Common myeloid progenitor, CD34-positive (primary cell): Measurements from ENCODE around the gene TNFRSF1A.

Experiments used
- CTCF ChIA-PET: fragments of 350-600 bp; sonication (Branson Sonifier 250); formaldehyde crosslinking; loops from one replicate; lab custom pipeline; 2021; ENCODE audit warnings: antibody characterized with exemption; lab: Charles Lee
- POLR2A ChIA-PET: fragments of 350-600 bp; sonication (Branson Sonifier 250); formaldehyde crosslinking; loops from one replicate; lab custom pipeline; 2021; ENCODE audit warnings: antibody characterized with exemption; lab: Charles Lee
- DNase-seq, 3 donors: peaks; one replicate each; pipeline versions ENCODE4 v3.0.0 to v3.0.0-alpha.2; 2013
- H3K27ac ChIP-seq, 2 experiments: 1 replicate in 1 of 2; 2 replicates in 1 of 2; pipeline ENCODE4 v1.7.0; 2013; ENCODE audit warnings: inconsistent platforms in 2 of 2, low read length in 2 of 2, mild to moderate bottlenecking in 2 of 2, low read depth in 1 of 2, moderate library complexity in 1 of 2; ENCODE audit not compliant: severe bottlenecking in 2 of 2, insufficient read depth in 1 of 2, poor library complexity in 1 of 2
- H3K27me3 ChIP-seq, 5 experiments: replicated peaks in 2 of 5; 1 replicate in 3 of 5; 2 replicates in 2 of 5; pipeline versions ENCODE4 v1.6.1 to v1.7.0; 2013; ENCODE audit warnings: low read length in 4 of 5, mild to moderate bottlenecking in 2 of 5, moderate library complexity in 2 of 5, inconsistent platforms in 1 of 5; ENCODE audit not compliant: insufficient read depth in 5 of 5, control insufficient read depth in 4 of 5
- H3K36me3 ChIP-seq, 4 experiments: 1 replicate in 2 of 4; 2 replicates in 2 of 4; pipeline versions ENCODE4 v1.6.1 to v1.7.0; 2013; ENCODE audit warnings: low read length in 3 of 4, control low read depth in 1 of 4, mild to moderate bottlenecking in 1 of 4; ENCODE audit not compliant: control insufficient read depth in 4 of 4, insufficient read depth in 4 of 4
- H3K4me1 ChIP-seq, 4 experiments: 1 replicate in 3 of 4; 2 replicates in 1 of 4; pipeline versions ENCODE4 v1.6.1 to v1.7.1; 2013; ENCODE audit warnings: low read length in 3 of 4, mild to moderate bottlenecking in 3 of 4, control low read depth in 1 of 4, inconsistent platforms in 1 of 4, moderate library complexity in 1 of 4; ENCODE audit not compliant: control insufficient read depth in 4 of 4, insufficient read depth in 4 of 4; ENCODE audit errors: control extremely low read depth in 1 of 4
- H3K4me3 ChIP-seq, 7 experiments: 1 replicate in 4 of 7; 2 replicates in 3 of 7; pipeline versions ENCODE4 v1.5.1 to v1.7.0; 2013; ENCODE audit warnings: mild to moderate bottlenecking in 7 of 7, low read length in 6 of 7, moderate library complexity in 6 of 7, inconsistent platforms in 2 of 7, low read depth in 2 of 7, control low read depth in 1 of 7; ENCODE audit not compliant: insufficient read depth in 4 of 7, control insufficient read depth in 1 of 7; ENCODE audit errors: extremely low read depth in 1 of 7
- H3K9me3 ChIP-seq, 5 experiments: 1 replicate in 4 of 5; 2 replicates in 1 of 5; pipeline versions ENCODE4 v1.6.1 to v1.7.1; 2013; ENCODE audit warnings: low read length in 4 of 5, mild to moderate bottlenecking in 2 of 5, inconsistent platforms in 1 of 5, low read depth in 1 of 5, moderate library complexity in 1 of 5; ENCODE audit not compliant: control insufficient read depth in 4 of 5, insufficient read depth in 2 of 5; ENCODE audit errors: control extremely low read depth in 1 of 5
- WGBS: methylation state at CpG from one replicate; pipeline ENCODE4 v1.1.5; 2013; ENCODE audit not compliant: insufficient coverage; 5-methylcytosine and 5-hydroxymethylcytosine counted together

Gene TNFRSF1A

DNA sequence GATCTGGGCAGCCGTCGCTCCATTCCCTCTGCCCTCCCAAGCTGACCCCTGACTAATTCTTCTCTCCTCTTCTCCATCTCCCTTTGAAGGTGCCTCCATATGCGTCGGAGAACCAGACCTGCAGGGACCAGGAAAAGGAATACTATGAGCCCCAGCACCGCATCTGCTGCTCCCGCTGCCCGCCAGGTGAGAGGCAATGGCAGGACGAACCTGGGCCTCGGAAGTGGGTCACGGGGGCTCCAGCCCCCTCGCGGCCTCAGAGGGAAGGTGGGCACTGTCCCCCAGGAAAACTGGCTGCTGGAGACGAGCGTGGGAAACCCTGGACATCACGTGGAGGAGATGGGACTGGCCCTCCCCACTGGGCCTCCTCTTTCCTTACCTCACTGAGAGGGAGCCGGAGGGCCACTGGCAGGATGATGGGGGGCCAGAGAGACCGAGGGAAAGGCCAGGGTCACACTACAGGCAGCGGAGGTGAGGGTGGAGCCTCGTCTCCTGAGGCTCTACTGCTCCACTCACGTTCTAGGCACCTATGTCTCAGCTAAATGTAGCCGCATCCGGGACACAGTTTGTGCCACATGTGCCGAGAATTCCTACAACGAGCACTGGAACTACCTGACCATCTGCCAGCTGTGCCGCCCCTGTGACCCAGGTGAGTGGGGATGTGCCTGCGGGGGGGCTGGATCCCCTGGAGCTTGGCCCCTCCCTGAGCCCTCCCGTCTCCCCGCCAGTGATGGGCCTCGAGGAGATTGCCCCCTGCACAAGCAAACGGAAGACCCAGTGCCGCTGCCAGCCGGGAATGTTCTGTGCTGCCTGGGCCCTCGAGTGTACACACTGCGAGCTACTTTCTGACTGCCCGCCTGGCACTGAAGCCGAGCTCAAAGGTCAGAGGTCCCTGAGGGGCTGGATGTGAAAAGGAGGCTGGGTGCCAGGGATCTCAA, 42.9 kb upstream of the TNFRSF1A start:
- peaks cover 0 to 40% (median 25%) of the 10 kb centered on the region in 4 experiments for H3K36me3 ChIP-seq
- no peaks in the 10 kb centered on the region for H3K9me3 ChIP-seq
- ChIA-PET CTCF (interaction anchor here (1.1 to 3.7 kb wide), 3 partner anchors 15 to 49 kb away, joined by 3 to 23 read pairs (median 4); no protein-coding TSS in a partner anchor), POLR2A (no interaction called here)
- H3K27ac ChIP-seq: peak overlapping the region; percentile 68 to 83
- 72% methylated on average over 25 of the region's 36 CpGs for WGBS
- no peak for DNase-seq
- peak overlapping the region in 6 of 7 experiments; percentile 47 to 76 (median 71) for H3K4me3 ChIP-seq
- no peaks in the 10 kb centered on the region for H3K27me3 ChIP-seq
- H3K4me1 ChIP-seq: peaks cover 0 to 37% (median 27%) of the 10 kb centered on the region in 4 experiments

GRCh38 chr12:6383572-6384498, 42.0 kb upstream of the TNFRSF1A start, which contains the start of gene LTBR:
LTBR (plus strand) TSS chr12:6384162; CDS start chr12:6384359, 197 bp downstream.
- Histone ChIP-seq H3K27me3 (no peaks in the 10 kb centered on the region), H3K9me3 (no peaks in the 10 kb centered on the region), H3K4me1 (peaks cover 0 to 41% (median 27%) of the 10 kb centered on the region in 4 experiments), H3K36me3 (peaks cover 0 to 35% (median 21%) of the 10 kb centered on the region in 4 experiments), H3K27ac (peak within 1 kb of the TSS; percentile 68 to 83), H3K4me3 (peak within 1 kb of the TSS; percentile 47 to 76 (median 70))
- CTCF ChIA-PET: interaction anchor here (1.0 to 3.7 kb wide), 5 partner anchors 10 to 48 kb away, joined by 3 to 23 read pairs (median 4); no protein-coding TSS in a partner anchor
- POLR2A ChIA-PET: interaction anchor here (0.5 to 0.7 kb wide), 4 partner anchors 14 to 888 kb away, joined by 3 to 5 read pairs (median 3); no protein-coding TSS in a partner anchor
- peak; percentile 33 to 57 (median 55) for DNase-seq
- WGBS: under 1% methylated on average over 54 of the region's 62 CpGs

GRCh38 chr12:6382982-6383381, 41.1 kb upstream of the TNFRSF1A start:
- Histone ChIP-seq H3K27me3 (no peaks in the 10 kb centered on the region), H3K36me3 (peaks cover 0 to 26% (median 17%) of the 10 kb centered on the region in 4 experiments), H3K27ac (peak overlapping the region; percentile 68 to 83), H3K4me1 (peaks cover 0 to 49% (median 27%) of the 10 kb centered on the region in 4 experiments), H3K4me3 (peak overlapping the region in 5 of 7 experiments; percentile 58 to 76 (median 72)), H3K9me3 (no peaks in the 10 kb centered on the region)
- 100% methylated on average over 1 of the region's 6 CpGs for WGBS
- POLR2A ChIA-PET: interaction anchor here (0.5 kb wide), 1 partner anchor 63 kb away, joined by 3 read pairs; no protein-coding TSS in a partner anchor
- CTCF ChIA-PET: interaction anchor here (1.0 to 3.7 kb wide), 5 partner anchors 9 to 82 kb away, joined by 3 to 23 read pairs (median 4); no protein-coding TSS in a partner anchor
- DNase-seq: no peak

DNA sequence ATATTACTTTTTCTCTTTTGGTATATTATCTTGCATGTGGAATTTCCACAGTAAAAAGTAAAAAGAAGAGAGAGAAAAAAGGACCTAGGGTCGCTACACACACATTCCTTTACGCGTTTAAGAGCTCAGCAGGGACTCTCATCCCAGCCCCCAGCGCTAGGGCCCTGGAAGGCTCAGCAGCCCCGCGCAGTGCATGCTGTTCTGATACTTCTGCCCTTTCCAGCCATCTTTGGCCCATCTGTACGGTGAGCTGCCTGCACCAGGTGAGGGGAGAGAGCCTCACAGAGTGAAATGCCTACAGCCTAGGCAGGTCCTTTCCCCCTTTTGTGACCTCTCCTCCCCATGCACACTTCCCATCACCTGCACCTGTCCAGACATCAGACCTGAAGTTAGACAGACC, 40.5 kb upstream of the TNFRSF1A start:
- DNase-seq: no peak
- CTCF ChIA-PET: interaction anchor here (1.3 to 3.7 kb wide), 3 partner anchors 13 to 83 kb away, joined by 3 to 23 read pairs (median 4); no protein-coding TSS in a partner anchor
- Histone ChIP-seq H3K27ac (no peak overlapping the region), H3K27me3 (no peaks in the 10 kb centered on the region), H3K4me3 (no peak overlapping the region), H3K9me3 (no peaks in the 10 kb centered on the region), H3K36me3 (peaks cover 0 to 20% (median 13%) of the 10 kb centered on the region in 4 experiments), H3K4me1 (peaks cover 0 to 56% (median 32%) of the 10 kb centered on the region in 4 experiments)
- POLR2A ChIA-PET: no interaction called here
- 95% methylated on average over 6 of the region's 7 CpGs for WGBS

GRCh38 chr12:6380141-6381121, 38.6 kb upstream of the TNFRSF1A start:
- 98% methylated on average over 8 of the region's 14 CpGs for WGBS
- no peaks in the 10 kb centered on the region for H3K27me3 ChIP-seq
- ChIA-PET CTCF (interaction anchor here (0.6 to 1.8 kb wide), 8 partner anchors 8 to 80 kb away, joined by 3 to 6 read pairs (median 3); no protein-coding TSS in a partner anchor), POLR2A (no interaction called here)
- peaks cover 4 to 68% (median 50%) of the 10 kb centered on the region in 4 experiments for H3K4me1 ChIP-seq
- no peak overlapping the region for H3K4me3 ChIP-seq
- peaks cover 0 to 6% (median 1%) of the 10 kb centered on the region in 4 experiments for H3K36me3 ChIP-seq
- H3K9me3 ChIP-seq: no peaks in the 10 kb centered on the region
- no peak for DNase-seq
- H3K27ac ChIP-seq: no peak overlapping the region
